Ovary (tissue), 9 donors: ENCODE results near the gene PLCB1. TPM values are rescaled to one million over a fixed set of nuclear protein-coding genes. Genes with fewer than 3 reads are reported as not detected.

ENCODE experiments used
- DNase-seq, 5 donors: peaks; one replicate each; pipeline ENCODE4 v3.0.0-alpha.2; 2019 to 2020
- H3K27ac ChIP-seq, 2 donors: fragments of 200-600 bp; one replicate each; pipeline versions ENCODE4 v1.5.1 to v1.8.0; 2019 to 2022
- H3K27me3 ChIP-seq: fragments of 200-600 bp; one replicate; pipeline ENCODE4 v1.8.0; 2022
- H3K36me3 ChIP-seq: fragments of 200-600 bp; sonication (generic); one replicate; pipeline ENCODE4 v1.5.1; 2019
- H3K4me1 ChIP-seq: one replicate; pipeline ENCODE4 v1.8.1; 2013; ENCODE audit warnings: mild to moderate bottlenecking, moderate library complexity; ENCODE audit not compliant: insufficient read depth
- H3K4me3 ChIP-seq: fragments of 200-600 bp; sonication (generic); one replicate; pipeline ENCODE4 v1.5.1; 2017
- H3K9me3 ChIP-seq, 2 donors: fragments of 200-600 bp in 1 of 2; sonication (generic) in 1 of 2; one replicate each; pipeline versions ENCODE4 v1.5.1 to v1.8.1; 2013 to 2019; ENCODE audit warnings: mild to moderate bottlenecking in 1 of 2, moderate library complexity in 1 of 2
- CTCF ChIP-seq, 3 donors: fragments of 450-650 bp in 2 of 3; fragments of 200-600 bp in 1 of 3; IDR thresholded peaks; one replicate each; pipeline versions ENCODE4 v1.5.1 to v1.8.0; 2016 to 2022; ENCODE audit warnings: antibody characterized with exemption in 3 of 3, mild to moderate bottlenecking in 1 of 3
- EP300 ChIP-seq: sonication (generic); formaldehyde crosslinking; IDR thresholded peaks from one replicate; pipeline ENCODE4 v1.6.1; 2017; ENCODE audit warnings: antibody characterized with exemption
- POLR2A ChIP-seq: fragments of 450-650 bp; IDR thresholded peaks from one replicate; pipeline ENCODE4 v1.6.1; 2017; ENCODE audit warnings: antibody characterized with exemption, mild to moderate bottlenecking, moderate library complexity
- WGBS, 3 donors: extraction: QIAGEN DNeasy Blood & Tissue Kit in 1 of 3; methylation state at CpG; one replicate each; pipeline versions ENCODE4 v1.1.5 to v1.1.7; 2013 to 2017; 5-methylcytosine and 5-hydroxymethylcytosine counted together
- intact Hi-C, 4 donors: fragments of 100-400 bp; cut with DNase I; formaldehyde crosslinking; loops; one replicate each; pipeline versions ENCODE4 v1.11.0 to v1.15.1; 2022 to 2023
- polyA plus RNA-seq, 2 donors: library from polyadenylated mRNA; stranded (reverse); fragments of 200-250 nt in 1 of 2; fragments of 350-450 nt in 1 of 2; fragmentation: Illumina TruSeq in 1 of 2; extraction: RNeasy Lipid Tissue Mini Kit (QIAGEN cat#74804) in 1 of 2; gene quantifications; one replicate each; pipeline ENCODE4 v1.2.3, GENCODE V29; 2013 to 2014
- total RNA-seq, 7 donors: library from RNA; depleted of rRNA in 2 of 7; stranded (reverse); fragments of >200 nt in 2 of 7; fragmentation: NEBNext Ultra II Directional in 3 of 7; extraction: Animal tissue kit (Norgen Biotek cat#: 25700) in 3 of 7; gene quantifications; one replicate each; pipeline versions ENCODE4 v1.1.0 to v1.2.4, GENCODE V29; 2016 to 2023
- donor health status: DM: no; HTN: no; CAD: no; lungs with moderate emphysema.
- donor health status: DM: no; HTN: no; CAD: no.
- donor health status: Bipolar disorder and iron deficiency.
- donor health status: DM: yes; HTN: yes; CAD: no.
- donor health status: DM: no; HTN: no; CAD: no.
- donor health status: DM: yes; HTN: yes; CAD: no.

Gene PLCB1
- total and polyA plus RNA-seq, 9 donors, result 2.9 to 29.5 (median 9.0) TPM

- intact Hi-C loops, result no loop called here
- no peak overlapping the region for H3K4me3 ChIP-seq
- no peaks in the 10 kb centered on the region for H3K36me3 ChIP-seq
- H3K4me1 ChIP-seq, result no peaks in the 10 kb centered on the region
- no peak for DNase-seq
- TF ChIP-seq POLR2A, result no peak
- no peak for TF ChIP-seq CTCF (IDR thresholded peaks at IDR 0.05)
- no peak for TF ChIP-seq EP300
- no peaks in the 10 kb centered on the region for H3K9me3 ChIP-seq
- H3K27me3 ChIP-seq, result no peaks in the 10 kb centered on the region
- no peak overlapping the region for H3K27ac ChIP-seq
- WGBS, 3 donors, result 84 to 94% (median 84%) methylated on average over 3 of the region's 3 CpGs
These were observed 96.2 kb downstream of the PLCB1 start for GRCh38 chr20:8228315-8228714.

GRCh38 chr20:8229090-8229489 is 97.0 kb downstream of the PLCB1 start:
- Histone ChIP-seq H3K27ac (no peak overlapping the region), H3K9me3 (no peaks in the 10 kb centered on the region), H3K36me3 (no peaks in the 10 kb centered on the region), H3K4me1 (no peaks in the 10 kb centered on the region), H3K4me3 (no peak overlapping the region), H3K27me3 (no peaks in the 10 kb centered on the region)
- intact Hi-C loops, result no loop called here
- DNase-seq, result no peak
- TF ChIP-seq CTCF (IDR thresholded peaks at IDR 0.05) (no peak), EP300 (no peak)
- WGBS, 3 donors, result 89 to 93% (median 90%) methylated on average over 1 of the region's 1 CpG

GRCh38 chr20:8231038-8231437 is 99.0 kb downstream of the PLCB1 start:
- no peak overlapping the region for H3K27ac ChIP-seq
- no peaks in the 10 kb centered on the region for H3K4me1 ChIP-seq
- no peak for DNase-seq
- intact Hi-C loops, result no loop called here
- no peaks in the 10 kb centered on the region for H3K36me3 ChIP-seq
- no peak overlapping the region for H3K4me3 ChIP-seq
- no peaks in the 10 kb centered on the region for H3K27me3 ChIP-seq
- TF ChIP-seq EP300, result no peak
- TF ChIP-seq CTCF (IDR thresholded peaks at IDR 0.05), result no peak
- TF ChIP-seq POLR2A, result no peak
- no peaks in the 10 kb centered on the region for H3K9me3 ChIP-seq

- no peaks in the 10 kb centered on the region for H3K27me3 ChIP-seq
- DNase-seq, result no peak
- TF ChIP-seq POLR2A (no peak), EP300 (no peak)
- no peak overlapping the region for H3K27ac ChIP-seq
- H3K9me3 ChIP-seq, result no peaks in the 10 kb centered on the region
- intact Hi-C loops, result no loop called here
- H3K4me1 ChIP-seq, result no peaks in the 10 kb centered on the region
- H3K36me3 ChIP-seq, result no peaks in the 10 kb centered on the region
- WGBS, 3 donors, result 73 to 91% (median 90%) methylated on average over 3 of the region's 3 CpGs
- H3K4me3 ChIP-seq, result no peak overlapping the region
These were observed 100.3 kb downstream of the PLCB1 start for GRCh38 chr20:8232332-8232731.

GRCh38 chr20:8234580-8234979 is 102.5 kb downstream of the PLCB1 start:
- no peak for DNase-seq
- intact Hi-C loops, result no loop called here
- Histone ChIP-seq H3K4me3 (no peak overlapping the region), H3K36me3 (no peaks in the 10 kb centered on the region), H3K9me3 (no peaks in the 10 kb centered on the region), H3K27me3 (no peaks in the 10 kb centered on the region), H3K4me1 (no peaks in the 10 kb centered on the region), H3K27ac (no peak overlapping the region)
- TF ChIP-seq CTCF (IDR thresholded peaks at IDR 0.05) (no peak), POLR2A (no peak), EP300 (no peak)
- 64 to 75% (median 73%) methylated on average over 2 of the region's 2 CpGs for WGBS, 3 donors
